A549 (cell line): ENCODE data around the gene HNRNPK. TPM values are rescaled to one million over a fixed set of nuclear protein-coding genes. Genes with fewer than 3 reads are reported as not detected.

Source experiments
- ATAC-seq, 2 experiments: fragments of 200-7000 bp in 1 of 2; fragments of >200 bp in 1 of 2; cut with Nextera tagmentation in 1 of 2; cut with Tn5 transposase in 1 of 2; 3 replicates each; pipeline versions ENCODE4 v1.8.0 to v1.9.1; 2018 to 2020; ENCODE audit warnings: mild to moderate bottlenecking in 1 of 2, moderate library complexity in 1 of 2
- CTCF ChIA-PET: fragments of 300-600 bp; sonication (Branson Sonifier 250); formaldehyde crosslinking; extraction: SDS; loops from one replicate; lab custom pipeline; 2021; ENCODE audit warnings: antibody characterized with exemption, inconsistent platforms; lab: Yijun Ruan, JAX
- POLR2A ChIA-PET: fragments of 350-600 bp; formaldehyde crosslinking; extraction: SDS; loops from one replicate; lab custom pipeline; 2021; ENCODE audit warnings: antibody characterized with exemption, inconsistent platforms; lab: Yijun Ruan, JAX
- DNase-seq, 2 experiments: peaks; one replicate each; pipeline versions ENCODE4 v3.0.0 to v3.0.0-alpha.2; 2011 to 2016; ENCODE audit warnings: low read depth in 1 of 2, low spot score in 1 of 2
- FAIRE-seq: peaks from 2 replicates; lab custom pipeline; 2011; peaks lifted over from hg19 to GRCh38; lab: Jason Lieb, UNC
- H3K27ac ChIP-seq, 2 experiments: fragments of >200 bp; sonication (Bioruptor Twin); formaldehyde crosslinking; 3 replicates each; pipeline ENCODE4 v1.5.1; 2016 to 2017
- H3K4me1 ChIP-seq: fragments of >200 bp; sonication (Bioruptor Twin); formaldehyde crosslinking; 3 replicates; pipeline ENCODE4 v1.6.1; 2016
- H3K4me2 ChIP-seq: fragments of >200 bp; sonication (Bioruptor Twin); formaldehyde crosslinking; 3 replicates; pipeline ENCODE4 v1.6.1; 2016
- H3K4me3 ChIP-seq: fragments of >200 bp; sonication (Bioruptor Twin); formaldehyde crosslinking; 3 replicates; pipeline ENCODE4 v1.5.1; 2016
- H3K9me3 ChIP-seq: fragments of >200 bp; sonication (Bioruptor Twin); formaldehyde crosslinking; 3 replicates; pipeline ENCODE4 v1.6.1; 2016
- FOSL2 ChIP-seq, 2 experiments: fragments of 450-650 bp in 1 of 2; fragments of >200 bp in 1 of 2; sonication (Bioruptor Twin) in 1 of 2; formaldehyde crosslinking; IDR thresholded peaks; 2 replicates each; pipeline versions ENCODE4 v1.5.0 to v1.6.1; 2016 to 2020; ENCODE audit warnings: mild to moderate bottlenecking in 1 of 2, moderate library complexity in 1 of 2
- MYC ChIP-seq: IDR thresholded peaks from 2 replicates; pipeline ENCODE4 v1.6.1; 2012; ENCODE audit warnings: mild to moderate bottlenecking, inconsistent platforms, low read length, improper control_type of control experiment, borderline replicate concordance
- NPAS2 ChIP-seq: fragments of 250-450 bp; sonication (Bioruptor Pico); IDR thresholded peaks from 2 replicates; pipeline ENCODE4 v1.8.0; 2022; ENCODE audit warnings: mild to moderate bottlenecking, moderate library complexity, borderline replicate concordance
- POLR2AphosphoS2 ChIP-seq: conservative IDR thresholded peaks from 2 replicates; pipeline ENCODE4 v1.6.1; 2012; ENCODE audit warnings: low read length, improper control_type of control experiment, inconsistent platforms
- RAD21 ChIP-seq, 2 experiments: fragments of >200 bp in 1 of 2; sonication (Bioruptor Twin) in 1 of 2; formaldehyde crosslinking in 1 of 2; IDR thresholded peaks in 1 of 2; conservative IDR thresholded peaks in 1 of 2; 2 replicates in 1 of 2; 3 replicates in 1 of 2; pipeline ENCODE4 v1.6.1; 2012 to 2018; ENCODE audit warnings: inconsistent platforms in 1 of 2
- RCOR1 ChIP-seq: fragments of 150-350 bp; IDR thresholded peaks from 2 replicates; pipeline ENCODE4 v1.6.1; 2014; ENCODE audit warnings: antibody characterized with exemption, low read length, low read depth
- SREBF2 ChIP-seq: fragments of 450-650 bp; IDR thresholded peaks from 2 replicates; pipeline ENCODE4 v1.6.1; 2014; ENCODE audit warnings: mild to moderate bottlenecking, moderate library complexity
- WGBS: methylation state at CpG from one replicate; pipeline ENCODE4 v1.1.6; 2017; ENCODE audit errors: missing lambda C conversion rate; 5-methylcytosine and 5-hydroxymethylcytosine counted together
- polyA plus RNA-seq, 4 experiments: library from polyadenylated mRNA; depleted of rRNA in 3 of 4; stranded (reverse); fragments of >200 nt; fragmentation: RNase III in 1 of 4; extraction: RNeasy Plus Mini Kit Qiagen cat#74134 plus additional on column Dnase treatment in 1 of 4; gene quantifications; 2 replicates in 3 of 4; 3 replicates in 1 of 4; pipeline ENCODE4 v1.2.3, GENCODE V29; 2011 to 2017
- TF ChIP-seq, protein P1 (sequence below): fragments of >200 bp; sonication (Bioruptor Twin); formaldehyde crosslinking; IDR thresholded peaks from 3 replicates; pipeline ENCODE4 v1.5.1; 2016
- TF ChIP-seq, protein P2 (sequence below): fragments of 200-600 bp; sonication (generic); IDR thresholded peaks from 2 replicates; pipeline ENCODE4 v1.6.1; 2016; ENCODE audit warnings: antibody characterized with exemption, mild to moderate bottlenecking, moderate library complexity
- TF ChIP-seq, protein P3 (sequence below): IDR thresholded peaks from 2 replicates; pipeline ENCODE4 v1.6.1; 2012
- TF ChIP-seq, protein P4 (sequence below): fragments of 450-650 bp; IDR thresholded peaks from 2 replicates; pipeline ENCODE4 v1.6.1; 2014; ENCODE audit warnings: antibody characterized with exemption

HNRNPK gene
- polyA plus RNA-seq, 2 of the 4 experiments (the other 2 are of a cell fraction) = 682 to 699 TPM

DNA sequence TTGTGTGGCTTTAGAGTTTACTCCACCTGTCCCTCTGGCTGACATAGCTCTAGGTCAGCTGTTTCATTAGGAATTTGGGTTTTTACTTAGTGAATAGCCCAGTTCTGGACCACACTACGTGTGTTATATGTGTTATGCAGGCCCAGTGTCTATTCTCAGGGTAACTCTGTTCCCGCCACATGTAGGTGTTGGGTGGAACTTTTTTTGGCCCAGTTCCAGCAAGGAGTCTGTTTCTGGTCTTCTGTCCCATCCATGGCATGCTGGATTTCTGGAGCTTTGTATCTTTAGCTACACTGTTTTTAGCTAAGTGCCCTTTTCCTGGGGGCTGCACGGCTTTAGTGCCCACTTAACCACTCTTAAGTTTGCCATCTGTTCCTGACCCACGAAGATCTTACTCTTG, 16.1 kb upstream of the HNRNPK start:
- ATAC-seq (no peak), FAIRE-seq (no peak), DNase-seq (no peak)
- Histone ChIP-seq H3K4me1 (peaks cover 12% of the 10 kb centered on the region; the same call in 2 of the 3 replicates), H3K9me3 (no peaks in the 10 kb centered on the region), H3K27ac (no peak overlapping the region), H3K4me3 (no peak overlapping the region), H3K4me2 (no peak overlapping the region)
- POLR2A ChIA-PET = no interaction called here
- WGBS = 90% methylated on average over 4 of the region's 4 CpGs
- no peak for TF ChIP-seq MYC
- CTCF ChIA-PET = interaction anchor here (0.6 to 2.0 kb wide), 4 partner anchors 15 to 832 kb away, joined by 3 to 7 read pairs (median 4); partner anchors contain the start of gene RMI1

DNA sequence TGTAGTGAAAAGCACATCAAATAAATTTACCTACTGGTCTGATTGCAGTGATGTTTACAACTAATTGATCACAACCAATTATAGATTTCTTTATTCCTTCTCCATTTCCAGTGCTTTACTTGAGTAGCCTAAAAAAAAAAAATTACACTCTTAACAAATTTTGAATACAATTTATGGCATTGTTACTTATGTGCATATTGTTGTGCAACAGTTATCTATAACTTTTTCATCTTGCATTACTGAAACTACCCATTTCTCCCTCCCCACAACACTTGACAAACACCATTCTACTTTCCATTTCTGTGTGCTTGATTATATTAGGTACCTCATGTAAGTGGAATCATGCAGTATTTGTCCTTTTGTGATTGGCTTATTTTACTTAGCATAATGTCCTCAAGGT, 12.9 kb upstream of the HNRNPK start:
- POLR2A ChIA-PET = no interaction called here

DNA sequence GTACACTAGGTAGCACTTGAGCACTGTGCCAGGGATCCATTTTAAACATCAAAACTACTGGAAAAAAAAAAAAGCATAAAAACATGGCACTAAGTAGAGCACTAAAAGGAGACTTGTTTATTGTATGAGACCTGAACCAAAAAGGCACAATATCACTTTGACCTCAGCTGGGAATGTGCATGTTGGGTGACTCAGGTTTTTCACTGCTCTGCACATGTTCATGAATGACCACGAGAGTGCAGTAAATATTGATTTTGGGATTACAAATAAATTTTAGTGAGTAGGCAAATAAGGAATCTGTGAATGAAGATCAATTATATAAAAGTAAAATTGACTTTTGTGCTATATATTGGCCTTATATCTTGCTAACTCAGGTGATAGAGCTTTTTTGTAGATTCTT, 12.4 kb upstream of the HNRNPK start:
- H3K4me3 ChIP-seq = no peak overlapping the region
- 4% methylated on average over 1 of the region's 1 CpG for WGBS
- TF ChIP-seq NPAS2 (CRISPR knock-in tag) (no peak), RAD21 (conservative IDR thresholded peaks at IDR 0.05 in 1 of 2, IDR thresholded peaks at IDR 0.05 in 1 of 2) (peak; percentile 24 to 30; a peak in 3 of 5 replicates), FOSL2 (IDR thresholded peaks at IDR 0.05) (no peak), FOSL2 (CRISPR knock-in tag; IDR thresholded peaks at IDR 0.05) (peak; percentile 41), RCOR1 (no peak)
- TF ChIP-seq, protein P1, sequence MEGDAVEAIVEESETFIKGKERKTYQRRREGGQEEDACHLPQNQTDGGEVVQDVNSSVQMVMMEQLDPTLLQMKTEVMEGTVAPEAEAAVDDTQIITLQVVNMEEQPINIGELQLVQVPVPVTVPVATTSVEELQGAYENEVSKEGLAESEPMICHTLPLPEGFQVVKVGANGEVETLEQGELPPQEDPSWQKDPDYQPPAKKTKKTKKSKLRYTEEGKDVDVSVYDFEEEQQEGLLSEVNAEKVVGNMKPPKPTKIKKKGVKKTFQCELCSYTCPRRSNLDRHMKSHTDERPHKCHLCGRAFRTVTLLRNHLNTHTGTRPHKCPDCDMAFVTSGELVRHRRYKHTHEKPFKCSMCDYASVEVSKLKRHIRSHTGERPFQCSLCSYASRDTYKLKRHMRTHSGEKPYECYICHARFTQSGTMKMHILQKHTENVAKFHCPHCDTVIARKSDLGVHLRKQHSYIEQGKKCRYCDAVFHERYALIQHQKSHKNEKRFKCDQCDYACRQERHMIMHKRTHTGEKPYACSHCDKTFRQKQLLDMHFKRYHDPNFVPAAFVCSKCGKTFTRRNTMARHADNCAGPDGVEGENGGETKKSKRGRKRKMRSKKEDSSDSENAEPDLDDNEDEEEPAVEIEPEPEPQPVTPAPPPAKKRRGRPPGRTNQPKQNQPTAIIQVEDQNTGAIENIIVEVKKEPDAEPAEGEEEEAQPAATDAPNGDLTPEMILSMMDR = peak; percentile 19; the same call in 2 of the 3 replicates
- 0 out of 6 replicates have a peak overlapping the region, but pooled peaks of 1 of the 2 experiments have one; percentile 24 for H3K27ac ChIP-seq
- DNase-seq (peak in 1 of 2 experiments; percentile 53), FAIRE-seq (no peak), ATAC-seq (peak; percentile 50 to 70; a peak in 4 of 6 replicates)
- peak overlapping the region; percentile 30; the same call in 2 of the 3 replicates for H3K4me2 ChIP-seq
- H3K9me3 ChIP-seq = no peaks in the 10 kb centered on the region
- H3K4me1 ChIP-seq = peaks cover 12% of the 10 kb centered on the region; the same call in 2 of the 3 replicates
- CTCF ChIA-PET = interaction anchor here (0.6 to 1.4 kb wide), 5 partner anchors 12 to 268 kb away, joined by 3 to 10 read pairs (median 3); partner anchors contain the start of genes HNRNPK and RMI1
- POLR2A ChIA-PET = no interaction called here

More for the DNA sequence above, 12.9 kb upstream of the HNRNPK start:
- no peak for DNase-seq
- FAIRE-seq = peak; percentile 72
- Histone ChIP-seq H3K27ac (no peak overlapping the region), H3K4me2 (no peak overlapping the region; the same call in 2 of the 3 replicates), H3K4me3 (no peak overlapping the region), H3K9me3 (no peaks in the 10 kb centered on the region), H3K4me1 (peaks cover 12% of the 10 kb centered on the region; the same call in 2 of the 3 replicates)
- CTCF ChIA-PET = interaction anchor here (0.6 to 1.4 kb wide), 3 partner anchors 12 to 268 kb away, joined by 3 to 10 read pairs (median 5); partner anchors contain the start of genes HNRNPK and RMI1
- no peak for ATAC-seq
- TF ChIP-seq, protein P2, sequence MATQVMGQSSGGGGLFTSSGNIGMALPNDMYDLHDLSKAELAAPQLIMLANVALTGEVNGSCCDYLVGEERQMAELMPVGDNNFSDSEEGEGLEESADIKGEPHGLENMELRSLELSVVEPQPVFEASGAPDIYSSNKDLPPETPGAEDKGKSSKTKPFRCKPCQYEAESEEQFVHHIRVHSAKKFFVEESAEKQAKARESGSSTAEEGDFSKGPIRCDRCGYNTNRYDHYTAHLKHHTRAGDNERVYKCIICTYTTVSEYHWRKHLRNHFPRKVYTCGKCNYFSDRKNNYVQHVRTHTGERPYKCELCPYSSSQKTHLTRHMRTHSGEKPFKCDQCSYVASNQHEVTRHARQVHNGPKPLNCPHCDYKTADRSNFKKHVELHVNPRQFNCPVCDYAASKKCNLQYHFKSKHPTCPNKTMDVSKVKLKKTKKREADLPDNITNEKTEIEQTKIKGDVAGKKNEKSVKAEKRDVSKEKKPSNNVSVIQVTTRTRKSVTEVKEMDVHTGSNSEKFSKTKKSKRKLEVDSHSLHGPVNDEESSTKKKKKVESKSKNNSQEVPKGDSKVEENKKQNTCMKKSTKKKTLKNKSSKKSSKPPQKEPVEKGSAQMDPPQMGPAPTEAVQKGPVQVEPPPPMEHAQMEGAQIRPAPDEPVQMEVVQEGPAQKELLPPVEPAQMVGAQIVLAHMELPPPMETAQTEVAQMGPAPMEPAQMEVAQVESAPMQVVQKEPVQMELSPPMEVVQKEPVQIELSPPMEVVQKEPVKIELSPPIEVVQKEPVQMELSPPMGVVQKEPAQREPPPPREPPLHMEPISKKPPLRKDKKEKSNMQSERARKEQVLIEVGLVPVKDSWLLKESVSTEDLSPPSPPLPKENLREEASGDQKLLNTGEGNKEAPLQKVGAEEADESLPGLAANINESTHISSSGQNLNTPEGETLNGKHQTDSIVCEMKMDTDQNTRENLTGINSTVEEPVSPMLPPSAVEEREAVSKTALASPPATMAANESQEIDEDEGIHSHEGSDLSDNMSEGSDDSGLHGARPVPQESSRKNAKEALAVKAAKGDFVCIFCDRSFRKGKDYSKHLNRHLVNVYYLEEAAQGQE = no peak
- TF ChIP-seq SREBF2 = no peak
- TF ChIP-seq, protein P3, sequence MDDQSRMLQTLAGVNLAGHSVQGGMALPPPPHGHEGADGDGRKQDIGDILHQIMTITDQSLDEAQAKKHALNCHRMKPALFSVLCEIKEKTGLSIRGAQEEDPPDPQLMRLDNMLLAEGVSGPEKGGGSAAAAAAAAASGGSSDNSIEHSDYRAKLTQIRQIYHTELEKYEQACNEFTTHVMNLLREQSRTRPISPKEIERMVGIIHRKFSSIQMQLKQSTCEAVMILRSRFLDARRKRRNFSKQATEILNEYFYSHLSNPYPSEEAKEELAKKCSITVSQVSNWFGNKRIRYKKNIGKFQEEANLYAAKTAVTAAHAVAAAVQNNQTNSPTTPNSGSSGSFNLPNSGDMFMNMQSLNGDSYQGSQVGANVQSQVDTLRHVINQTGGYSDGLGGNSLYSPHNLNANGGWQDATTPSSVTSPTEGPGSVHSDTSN = no peak
- TF ChIP-seq POLR2AphosphoS2 = no peak
- TF ChIP-seq, protein P4, sequence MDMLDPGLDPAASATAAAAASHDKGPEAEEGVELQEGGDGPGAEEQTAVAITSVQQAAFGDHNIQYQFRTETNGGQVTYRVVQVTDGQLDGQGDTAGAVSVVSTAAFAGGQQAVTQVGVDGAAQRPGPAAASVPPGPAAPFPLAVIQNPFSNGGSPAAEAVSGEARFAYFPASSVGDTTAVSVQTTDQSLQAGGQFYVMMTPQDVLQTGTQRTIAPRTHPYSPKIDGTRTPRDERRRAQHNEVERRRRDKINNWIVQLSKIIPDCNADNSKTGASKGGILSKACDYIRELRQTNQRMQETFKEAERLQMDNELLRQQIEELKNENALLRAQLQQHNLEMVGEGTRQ = no peak
